Spleen (tissue), 7 donors: ENCODE results near the gene ACYP2.

ENCODE experiments used
- CTCF ChIP-seq, 11 experiments: fragments of 200-600 bp in 7 of 11; fragments of 450-650 bp in 4 of 11; sonication (generic) in 4 of 11; IDR thresholded peaks in 8 of 11; conservative IDR thresholded peaks in 3 of 11; 1 replicate in 7 of 11; 2 replicates in 4 of 11; pipeline versions ENCODE4 v1.4.0 to v1.8.0; 2016 to 2021; ENCODE audit warnings: antibody characterized with exemption in 11 of 11, inconsistent platforms in 4 of 11, mild to moderate bottlenecking in 1 of 11
- POLR2A ChIP-seq, 3 donors: fragments of 450-650 bp; IDR thresholded peaks; one replicate each; pipeline ENCODE4 v1.5.1; 2017; ENCODE audit warnings: antibody characterized with exemption in 3 of 3, mild to moderate bottlenecking in 1 of 3
- donor health status: DM: no; HTN: no; CAD: no; lungs with moderate emphysema.
- donor health status: DM: no; HTN: no; CAD: no.
- donor health status: DM: no; HTN: no; CAD: no.

GRCh38 chr2:54122171-54122935 is 6.9 kb downstream of the ACYP2 start:
- no peak for TF ChIP-seq CTCF (IDR thresholded peaks at IDR 0.05 in 8 of 11, conservative IDR thresholded peaks at IDR 0.05 in 3 of 11)
- no peak for TF ChIP-seq POLR2A (IDR thresholded peaks at IDR 0.05)
